ENCODE data around the gene EFEMP1.

Gene EFEMP1

GRCh38 chr2:55958756-55959155, 35.2 kb upstream of the EFEMP1 start:
- peaks cover 53% of the 10 kb centered on the region for H3K4me1 ChIP-seq
- H3K36me3 ChIP-seq = no peaks in the 10 kb centered on the region
- no peak overlapping the region for H3K9ac ChIP-seq
- TF ChIP-seq Cebpa-rat (IDR thresholded peaks at IDR 0.05) = no peak
- no peak overlapping the region for H3K4me3 ChIP-seq
- H4K20me1 ChIP-seq = no peaks in the 10 kb centered on the region
- peaks cover 10% of the 10 kb centered on the region; the same call in 1 of the 2 replicates for H3K9me3 ChIP-seq
- no peak overlapping the region for H3K27ac ChIP-seq
- no peaks in the 10 kb centered on the region for H3K27me3 ChIP-seq
- H3K4me2 ChIP-seq = no peak overlapping the region

- no peak overlapping the region for H3K9ac ChIP-seq
- no peaks in the 10 kb centered on the region for H3K27me3 ChIP-seq
- H4K20me1 ChIP-seq = no peaks in the 10 kb centered on the region
- H3K36me3 ChIP-seq = no peaks in the 10 kb centered on the region
- H3K4me2 ChIP-seq = no peak overlapping the region
- no peak overlapping the region for H3K4me3 ChIP-seq
- peaks cover 6% of the 10 kb centered on the region; the same call in 1 of the 2 replicates for H3K9me3 ChIP-seq
- no peak for TF ChIP-seq Cebpa-rat (IDR thresholded peaks at IDR 0.05)
- H3K4me1 ChIP-seq = peaks cover 54% of the 10 kb centered on the region
- H3K27ac ChIP-seq = no peak overlapping the region
Observed at GRCh38 chr2:55957142-55957541, 33.6 kb upstream of the EFEMP1 start.

GRCh38 chr2:55954306-55955035, 30.9 kb upstream of the EFEMP1 start:
- Histone ChIP-seq H3K4me1 (peaks cover 28% of the 10 kb centered on the region; the same call in 1 of the 2 replicates), H3K27me3 (no peaks in the 10 kb centered on the region), H3K27ac (no peak overlapping the region), H3K9me3 (peaks cover 6% of the 10 kb centered on the region; the same call in 1 of the 2 replicates), H3K4me2 (no peak overlapping the region), H4K20me1 (no peaks in the 10 kb centered on the region), H3K4me3 (no peak overlapping the region), H3K9ac (no peak overlapping the region), H3K36me3 (no peaks in the 10 kb centered on the region)
- TF ChIP-seq Cebpa-rat (IDR thresholded peaks at IDR 0.05) = no peak

GRCh38 chr2:55952415-55952814, 28.8 kb upstream of the EFEMP1 start:
- no peaks in the 10 kb centered on the region for H3K27me3 ChIP-seq
- H3K4me1 ChIP-seq = peaks cover 12% of the 10 kb centered on the region; the same call in 1 of the 2 replicates
- no peaks in the 10 kb centered on the region for H4K20me1 ChIP-seq
- H3K4me3 ChIP-seq = no peak overlapping the region
- no peaks in the 10 kb centered on the region for H3K36me3 ChIP-seq
- H3K27ac ChIP-seq = no peak overlapping the region
- peaks cover 6% of the 10 kb centered on the region; the same call in 1 of the 2 replicates for H3K9me3 ChIP-seq
- H3K9ac ChIP-seq = no peak overlapping the region
- no peak overlapping the region for H3K4me2 ChIP-seq
- TF ChIP-seq Cebpa-rat (IDR thresholded peaks at IDR 0.05) = no peak

GRCh38 chr2:55951533-55951932, 28.0 kb upstream of the EFEMP1 start:
- Histone ChIP-seq H3K36me3 (no peaks in the 10 kb centered on the region), H3K9me3 (no peaks in the 10 kb centered on the region), H3K4me3 (no peak overlapping the region), H4K20me1 (no peaks in the 10 kb centered on the region), H3K4me1 (peaks cover 5% of the 10 kb centered on the region; the same call in 1 of the 2 replicates), H3K27me3 (no peaks in the 10 kb centered on the region), H3K9ac (no peak overlapping the region), H3K4me2 (no peak overlapping the region), H3K27ac (no peak overlapping the region)
- no peak for TF ChIP-seq Cebpa-rat (IDR thresholded peaks at IDR 0.05)

GRCh38 chr2:55949613-55950012, 26.0 kb upstream of the EFEMP1 start:
- H4K20me1 ChIP-seq = no peaks in the 10 kb centered on the region
- H3K27ac ChIP-seq = no peak overlapping the region
- H3K36me3 ChIP-seq = no peaks in the 10 kb centered on the region
- H3K4me1 ChIP-seq = peaks cover 5% of the 10 kb centered on the region; the same call in 1 of the 2 replicates
- no peak for TF ChIP-seq Cebpa-rat (IDR thresholded peaks at IDR 0.05)
- H3K4me2 ChIP-seq = no peak overlapping the region; the same call in 1 of the 2 replicates
- no peak overlapping the region for H3K4me3 ChIP-seq
- no peak overlapping the region for H3K9ac ChIP-seq
- H3K27me3 ChIP-seq = no peaks in the 10 kb centered on the region
- no peaks in the 10 kb centered on the region for H3K9me3 ChIP-seq

- Histone ChIP-seq H3K4me2 (no peak overlapping the region), H3K27me3 (no peaks in the 10 kb centered on the region)
Observed at GRCh38 chr2:55949211-55949610, 25.6 kb upstream of the EFEMP1 start.

GRCh38 chr2:55948176-55948923, 24.8 kb upstream of the EFEMP1 start:
- H3K4me1 ChIP-seq = peaks cover 5% of the 10 kb centered on the region; the same call in 1 of the 2 replicates

More at GRCh38 chr2:55949211-55949610, 25.6 kb upstream of the EFEMP1 start:
- H3K27ac ChIP-seq = no peak overlapping the region
- no peaks in the 10 kb centered on the region for H3K36me3 ChIP-seq
- no peak overlapping the region for H3K9ac ChIP-seq
- H3K9me3 ChIP-seq = no peaks in the 10 kb centered on the region
- no peak overlapping the region for H3K4me3 ChIP-seq
- no peaks in the 10 kb centered on the region for H4K20me1 ChIP-seq
- H3K4me1 ChIP-seq = peaks cover 5% of the 10 kb centered on the region; the same call in 1 of the 2 replicates
- no peak for TF ChIP-seq Cebpa-rat (IDR thresholded peaks at IDR 0.05)

GRCh38 chr2:55947752-55948151, 24.2 kb upstream of the EFEMP1 start:
- Histone ChIP-seq H3K4me1 (peaks cover 5% of the 10 kb centered on the region; the same call in 1 of the 2 replicates), H3K4me3 (no peak overlapping the region), H4K20me1 (no peaks in the 10 kb centered on the region), H3K36me3 (no peaks in the 10 kb centered on the region), H3K9me3 (no peaks in the 10 kb centered on the region), H3K27me3 (no peaks in the 10 kb centered on the region), H3K4me2 (no peak overlapping the region), H3K9ac (no peak overlapping the region), H3K27ac (no peak overlapping the region)
- no peak for TF ChIP-seq Cebpa-rat (IDR thresholded peaks at IDR 0.05)

More at GRCh38 chr2:55948176-55948923, 24.8 kb upstream of the EFEMP1 start:
- H3K27me3 ChIP-seq = no peaks in the 10 kb centered on the region
- TF ChIP-seq Cebpa-rat (IDR thresholded peaks at IDR 0.05) = no peak
- no peak overlapping the region for H3K9ac ChIP-seq
- no peak overlapping the region for H3K4me2 ChIP-seq
- H3K36me3 ChIP-seq = no peaks in the 10 kb centered on the region
- H3K4me3 ChIP-seq = no peak overlapping the region
- no peak overlapping the region for H3K27ac ChIP-seq
- H4K20me1 ChIP-seq = no peaks in the 10 kb centered on the region
- no peaks in the 10 kb centered on the region for H3K9me3 ChIP-seq

- Histone ChIP-seq H3K27ac (no peak overlapping the region), H3K9ac (no peak overlapping the region), H4K20me1 (no peaks in the 10 kb centered on the region), H3K4me2 (no peak overlapping the region), H3K27me3 (no peaks in the 10 kb centered on the region), H3K4me1 (no peaks in the 10 kb centered on the region; the same call in 1 of the 2 replicates), H3K9me3 (no peaks in the 10 kb centered on the region), H3K36me3 (no peaks in the 10 kb centered on the region), H3K4me3 (no peak overlapping the region)
- TF ChIP-seq Cebpa-rat (IDR thresholded peaks at IDR 0.05) = no peak
Observed at GRCh38 chr2:55946793-55947192, 23.2 kb upstream of the EFEMP1 start.
